ENCODE results near the gene CHI3L1.

The CHI3L1 gene

DNA sequence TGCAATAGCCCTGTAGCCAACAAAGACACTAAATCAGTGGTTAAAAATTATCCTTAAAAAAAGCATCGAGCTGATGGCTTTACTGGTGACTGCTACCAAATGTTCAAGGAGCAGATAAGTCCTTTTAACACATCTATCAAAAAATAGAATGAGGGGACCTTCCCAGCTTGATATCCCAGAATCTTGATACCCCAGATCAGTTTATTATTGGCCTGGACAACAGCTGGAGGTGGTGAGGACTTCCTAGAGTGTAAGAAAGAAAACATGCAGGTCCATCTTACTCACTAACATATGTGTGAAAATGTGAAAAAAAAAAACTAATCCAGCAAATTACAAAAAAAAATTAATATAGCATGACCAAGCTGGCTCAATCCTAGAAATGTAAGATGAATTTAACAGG lies 21.7 kb upstream of the CHI3L1 start:
- DNase-seq (ENCODE audit: low read depth, low spot score) = no peak
- no peak overlapping the region for H3K4me3 ChIP-seq (ENCODE audit: low read length)

DNA sequence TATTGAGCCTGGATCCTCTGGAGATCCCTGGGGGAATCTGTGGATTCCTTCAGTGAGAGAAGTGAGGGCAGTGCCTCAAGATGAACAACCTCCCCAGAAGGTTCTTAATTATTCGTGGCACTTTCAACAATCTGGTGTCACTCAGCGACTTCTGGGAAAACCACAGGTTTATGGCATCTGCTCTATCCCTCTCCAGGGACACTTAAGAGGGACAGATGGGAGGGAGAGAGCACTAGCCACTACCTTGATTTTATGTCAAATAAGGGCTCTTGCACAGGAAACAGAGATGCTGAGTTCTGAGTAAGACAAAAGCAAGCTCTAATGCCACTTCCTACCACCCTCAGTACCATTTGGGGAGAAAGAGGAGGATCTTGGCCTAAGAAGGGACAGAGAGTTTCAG lies 21.2 kb upstream of the CHI3L1 start:
- no peak for DNase-seq (ENCODE audit: low read depth, low spot score)
- H3K4me3 ChIP-seq (ENCODE audit: low read length) = no peak overlapping the region

DNA sequence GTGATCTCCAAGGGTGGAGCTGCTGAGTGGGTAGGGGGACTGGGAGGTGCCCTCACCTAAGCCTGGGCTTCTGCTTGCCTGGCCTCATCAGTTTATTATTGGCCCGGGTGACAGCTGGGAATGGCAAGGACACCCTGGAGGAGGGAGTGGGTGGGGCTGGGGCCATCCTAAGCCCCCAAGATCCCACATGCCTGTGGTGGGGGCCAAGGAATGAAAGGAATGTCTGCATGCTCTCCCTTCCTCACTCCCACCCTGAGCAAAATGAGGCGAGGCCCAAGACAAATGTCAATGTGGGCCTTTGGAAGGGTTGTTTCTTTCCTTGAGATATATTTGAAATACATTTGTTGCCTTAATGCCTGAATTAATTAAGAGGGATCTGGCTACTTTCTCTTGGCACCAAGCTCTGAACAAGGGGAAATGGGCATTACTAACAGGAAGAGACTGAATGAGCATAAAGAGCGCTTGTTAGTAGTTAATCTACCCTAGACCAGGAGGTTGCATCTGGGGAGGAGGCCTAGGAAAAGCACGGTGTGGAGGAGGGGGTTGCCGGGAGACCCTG lies 19.7 kb upstream of the CHI3L1 start:
- no peak overlapping the region for H3K4me3 ChIP-seq (ENCODE audit: low read length)
- DNase-seq (ENCODE audit: low read depth, low spot score) = no peak

DNA sequence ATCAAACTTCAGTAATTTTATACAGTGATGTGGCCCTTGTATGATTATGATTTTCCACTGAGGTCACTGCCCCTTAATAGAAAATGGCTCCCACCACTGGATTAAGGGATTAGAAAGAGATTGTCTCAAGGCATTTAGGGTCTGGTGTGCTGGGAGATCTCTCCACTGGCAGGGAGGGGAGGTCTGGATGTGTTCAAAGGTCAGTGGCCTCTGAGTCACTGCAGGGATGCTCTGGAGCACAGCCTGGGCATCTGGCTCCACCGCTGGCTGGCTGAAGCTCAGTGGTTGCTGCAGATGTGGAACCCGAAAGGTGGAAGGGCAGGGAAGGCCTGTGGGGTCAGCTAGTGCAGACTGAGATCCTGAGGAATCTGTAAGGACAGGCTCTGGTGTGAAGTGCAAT lies 18.3 kb upstream of the CHI3L1 start:
- no peak for DNase-seq (ENCODE audit: low read depth, low spot score)

DNA sequence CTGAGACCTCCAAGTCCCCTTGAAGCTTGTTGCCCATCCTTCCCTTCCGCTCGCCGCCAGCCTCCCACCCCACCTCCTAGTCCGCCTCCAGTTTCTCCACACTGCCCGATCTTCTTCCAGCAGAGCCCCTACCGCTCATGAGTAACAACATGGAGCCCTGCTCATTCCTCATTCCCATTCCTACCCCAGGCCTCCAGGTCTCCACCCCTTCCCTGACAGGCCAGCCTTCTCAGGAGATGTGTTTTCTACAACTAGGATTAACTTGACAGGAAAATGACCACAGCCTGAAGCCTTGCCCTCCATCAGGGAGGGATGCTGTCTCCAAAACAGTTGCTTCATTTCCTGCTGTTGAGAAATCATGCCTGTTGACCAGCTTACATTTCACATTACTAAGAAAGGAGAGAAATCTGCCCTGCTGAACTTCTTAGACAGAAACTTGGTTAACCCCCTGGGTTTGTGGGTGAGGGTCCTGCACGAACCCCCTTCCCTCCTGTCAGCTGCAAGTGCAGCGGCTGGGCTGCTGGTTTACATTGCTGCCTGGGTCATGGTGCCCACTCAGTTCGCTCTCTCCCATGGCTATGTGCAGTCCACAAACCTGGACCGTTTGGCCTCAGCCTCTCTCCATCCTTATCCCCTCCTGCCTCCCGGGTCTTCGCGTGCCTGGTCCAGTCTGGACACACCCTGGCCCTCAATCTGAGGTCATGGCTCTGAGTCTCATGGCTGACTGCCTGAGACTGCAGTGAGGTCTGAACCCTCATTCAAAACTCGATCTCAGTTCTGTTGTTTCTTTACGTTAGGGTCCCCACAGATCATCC lies 16.1 kb upstream of the CHI3L1 start:
- no peak for DNase-seq (ENCODE audit: low read depth, low spot score)
- H3K4me3 ChIP-seq (ENCODE audit: low read length) = no peak overlapping the region

More for the DNA sequence above, 18.3 kb upstream of the CHI3L1 start:
- no peak overlapping the region for H3K4me3 ChIP-seq (ENCODE audit: low read length)

- no peak overlapping the region for H3K4me3 ChIP-seq (ENCODE audit: low read length)
- DNase-seq (ENCODE audit: low read depth, low spot score) = no peak
Observed at GRCh38 chr1:203201516-203202205, 15.2 kb upstream of the CHI3L1 start.

- no peak overlapping the region for H3K4me3 ChIP-seq (ENCODE audit: low read length)
- no peak for DNase-seq (ENCODE audit: low read depth, low spot score)
Observed at GRCh38 chr1:203200916-203201315, 14.4 kb upstream of the CHI3L1 start.

- DNase-seq (ENCODE audit: low read depth, low spot score) = no peak
Observed at GRCh38 chr1:203199816-203200571, 13.5 kb upstream of the CHI3L1 start.

GRCh38 chr1:203199481-203199815 lies 12.9 kb upstream of the CHI3L1 start:
- no peak for DNase-seq (ENCODE audit: low read depth, low spot score)
- no peak overlapping the region for H3K4me3 ChIP-seq (ENCODE audit: low read length)

More at GRCh38 chr1:203199816-203200571, 13.5 kb upstream of the CHI3L1 start:
- H3K4me3 ChIP-seq (ENCODE audit: low read length) = no peak overlapping the region

DNA sequence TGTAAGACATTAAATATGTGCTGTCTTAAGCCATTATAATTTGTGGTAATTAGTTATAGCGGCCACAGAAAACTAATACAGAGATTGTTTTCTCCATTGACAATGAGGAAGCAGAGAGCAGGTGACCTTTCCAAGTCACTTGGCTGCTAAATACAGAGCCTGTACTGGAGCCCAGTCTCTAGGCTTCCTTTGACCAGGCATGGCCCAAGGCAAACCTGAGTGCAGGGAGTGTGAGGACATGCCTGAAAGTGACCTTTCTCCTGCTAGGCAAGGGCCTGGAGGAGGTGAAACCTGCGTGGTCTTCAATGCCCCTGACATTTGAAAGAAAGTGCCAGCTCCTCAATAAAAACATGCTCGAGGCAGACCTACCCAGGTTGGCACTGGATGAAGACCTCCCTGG lies 12.5 kb upstream of the CHI3L1 start:
- H3K4me3 ChIP-seq (ENCODE audit: low read length) = no peak overlapping the region
- no peak for DNase-seq (ENCODE audit: low read depth, low spot score)

DNA sequence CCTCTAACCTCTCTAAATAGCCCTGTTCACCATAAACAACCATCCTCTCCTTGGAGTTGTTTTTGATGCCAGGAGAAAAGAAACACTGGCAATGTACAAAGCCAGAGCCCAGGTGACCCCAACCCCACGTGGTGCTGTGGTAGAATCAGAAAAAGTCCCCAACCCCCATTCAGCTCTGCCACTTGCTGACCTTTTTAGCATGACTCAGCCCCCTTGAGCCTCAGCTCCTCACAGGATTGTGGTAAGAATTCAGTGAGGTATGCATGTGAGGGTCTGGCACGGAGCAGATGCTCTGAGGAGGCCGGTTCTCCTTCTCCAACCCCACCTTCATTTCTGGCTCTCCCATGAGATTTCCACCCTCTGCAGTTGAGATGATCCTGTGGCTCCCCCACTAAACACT lies 11.1 kb upstream of the CHI3L1 start:
- H3K4me3 ChIP-seq (ENCODE audit: low read length) = no peak overlapping the region
- no peak for DNase-seq (ENCODE audit: low read depth, low spot score)

- no peak overlapping the region for H3K4me3 ChIP-seq (ENCODE audit: low read length)
- no peak for DNase-seq (ENCODE audit: low read depth, low spot score)
Observed at GRCh38 chr1:203196371-203196770, 9.9 kb upstream of the CHI3L1 start.

- DNase-seq (ENCODE audit: low read depth, low spot score) = no peak
- no peak overlapping the region for H3K4me3 ChIP-seq (ENCODE audit: low read length)
Observed at GRCh38 chr1:203190949-203191348, 4.4 kb upstream of the CHI3L1 start.

GRCh38 chr1:203189951-203190352 lies 3.4 kb upstream of the CHI3L1 start:
- no peak overlapping the region for H3K4me3 ChIP-seq (ENCODE audit: low read length)
- no peak for DNase-seq (ENCODE audit: low read depth, low spot score)

GRCh38 chr1:203188686-203189232 lies 2.3 kb upstream of the CHI3L1 start:
- no peak for DNase-seq (ENCODE audit: low read depth, low spot score)
- no peak overlapping the region for H3K4me3 ChIP-seq (ENCODE audit: low read length)

GRCh38 chr1:203187689-203188264 lies 1.3 kb upstream of the CHI3L1 start:
- H3K4me3 ChIP-seq (ENCODE audit: low read length) = no peak overlapping the region
- no peak for DNase-seq (ENCODE audit: low read depth, low spot score)

- DNase-seq (ENCODE audit: low read depth, low spot score) = no peak
- H3K4me3 ChIP-seq (ENCODE audit: low read length) = no peak overlapping the region
Observed at GRCh38 chr1:203187304-203187685, 791 bp upstream of the CHI3L1 start.

- DNase-seq (ENCODE audit: low read depth, low spot score) = no peak
- no peak overlapping the region for H3K4me3 ChIP-seq (ENCODE audit: low read length)
Observed at GRCh38 chr1:203186091-203186445, 436 bp downstream of the CHI3L1 start.

DNA sequence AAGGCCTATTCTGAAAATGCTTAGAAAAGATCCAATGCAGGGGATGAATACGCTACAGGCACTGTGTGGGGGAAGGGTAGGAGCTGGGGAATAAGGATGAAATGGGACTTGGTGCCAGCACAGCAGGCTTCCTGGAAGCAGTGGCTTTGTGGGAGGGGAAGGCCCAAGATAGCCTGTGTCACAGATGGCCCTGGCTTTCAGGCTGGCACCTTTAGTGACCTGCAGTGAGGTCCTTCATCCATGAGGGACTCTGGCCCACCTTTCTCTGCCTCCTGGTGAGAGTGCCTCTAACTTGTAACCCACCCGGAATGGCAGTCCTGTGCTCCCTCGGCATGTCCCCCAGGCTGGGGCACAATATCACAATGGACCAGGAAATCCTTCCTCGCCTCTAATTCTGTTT lies 919 bp downstream of the CHI3L1 start:
- H3K4me3 ChIP-seq (ENCODE audit: low read length) = no peak overlapping the region
- DNase-seq (ENCODE audit: low read depth, low spot score) = no peak

Measured in Jurkat, Clone E6-1 (cell line).